NT2/D1 (cell line): ENCODE measurements around the gene CIDEA.

Experiments used
- DNase-seq: peaks from one replicate; pipeline ENCODE4 v3.0.0-alpha.2; 2011; ENCODE audit warnings: low read depth, low spot score
- H3K27me3 ChIP-seq: 2 replicates; pipeline ENCODE4 v1.6.0; 2011; ENCODE audit warnings: mild to moderate bottlenecking; ENCODE audit not compliant: insufficient read length, insufficient read depth
- H3K36me3 ChIP-seq: 2 replicates; pipeline ENCODE4 v1.6.1; 2011; ENCODE audit warnings: mild to moderate bottlenecking, low read length, mixed read lengths; ENCODE audit not compliant: insufficient read depth, insufficient read length
- H3K4me1 ChIP-seq: 2 replicates; pipeline ENCODE4 v1.5.1; 2011; ENCODE audit not compliant: insufficient read depth, insufficient read length
- H3K4me3 ChIP-seq: 2 replicates; pipeline ENCODE4 v1.5.1; 2011; ENCODE audit warnings: low read depth; ENCODE audit not compliant: insufficient read length
- H3K9ac ChIP-seq: 2 replicates; pipeline ENCODE4 v1.6.0; 2011; ENCODE audit warnings: low read depth; ENCODE audit not compliant: insufficient read length
- H3K9me3 ChIP-seq: 2 replicates; pipeline ENCODE4 v1.5.1; 2011; ENCODE audit warnings: mild to moderate bottlenecking, low read length; ENCODE audit not compliant: insufficient read depth
- SUZ12 ChIP-seq: IDR thresholded peaks from 2 replicates; pipeline ENCODE4 v1.6.1; 2011; ENCODE audit not compliant: insufficient read length, insufficient read depth; ENCODE audit errors: extremely low read depth
- YY1 ChIP-seq: IDR thresholded peaks from 2 replicates; pipeline ENCODE4 v1.6.1; 2011; ENCODE audit not compliant: insufficient read length, insufficient read depth
- ZNF274 ChIP-seq: IDR thresholded peaks from 2 replicates; pipeline ENCODE4 v1.6.1; 2011; ENCODE audit warnings: mild to moderate bottlenecking, low read depth, low read length

CIDEA gene

GRCh38 chr18:12326711-12327460, 72.7 kb downstream of the CIDEA start:
- Histone ChIP-seq H3K36me3 (peaks cover 74% of the 10 kb centered on the region), H3K4me3 (no peak overlapping the region), H3K9me3 (no peaks in the 10 kb centered on the region), H3K9ac (no peak overlapping the region), H3K4me1 (no peaks in the 10 kb centered on the region), H3K27me3 (no peaks in the 10 kb centered on the region)
- no peak for TF ChIP-seq ZNF274
- TF ChIP-seq YY1: no peak
- no peak for TF ChIP-seq SUZ12
- no peak for DNase-seq
